Mucosa of rectum (tissue), 2 donors: Measurements from ENCODE around the gene ORAI1.
A peak's percentile ranks its signal among the peaks of the same experiment; 100 is the strongest.

ENCODE experiments used
- H3K27ac ChIP-seq, 2 donors: one replicate each; pipeline ENCODE4 v1.7.0; 2013; ENCODE audit warnings: inconsistent platforms in 2 of 2, low read depth in 2 of 2, low read length in 2 of 2
- H3K27me3 ChIP-seq, 2 donors: one replicate each; pipeline ENCODE4 v1.7.0; 2013; ENCODE audit warnings: low read length in 2 of 2; ENCODE audit not compliant: control insufficient read depth in 2 of 2, insufficient read depth in 2 of 2
- H3K36me3 ChIP-seq, 2 donors: one replicate each; pipeline ENCODE4 v1.7.0; 2013; ENCODE audit warnings: low read length in 2 of 2; ENCODE audit not compliant: control insufficient read depth in 2 of 2, insufficient read depth in 2 of 2
- H3K4me1 ChIP-seq, 2 donors: one replicate each; pipeline ENCODE4 v1.7.0; 2013; ENCODE audit warnings: low read length in 2 of 2, mild to moderate bottlenecking in 1 of 2; ENCODE audit not compliant: control insufficient read depth in 2 of 2, insufficient read depth in 2 of 2
- H3K4me3 ChIP-seq, 2 donors: one replicate each; pipeline ENCODE4 v1.7.0; 2013; ENCODE audit warnings: low read length in 2 of 2
- H3K9ac ChIP-seq, 2 donors: one replicate each; pipeline ENCODE4 v1.7.0; 2013; ENCODE audit warnings: low read length in 2 of 2, low read depth in 1 of 2, mild to moderate bottlenecking in 1 of 2
- H3K9me3 ChIP-seq, 2 donors: one replicate each; pipeline ENCODE4 v1.7.0; 2013; ENCODE audit warnings: low read length in 2 of 2; ENCODE audit not compliant: control insufficient read depth in 2 of 2
- donor health status: healthy.
- donor health status: Normal muscosa, but diverticular disease.

The ORAI1 gene

DNA sequence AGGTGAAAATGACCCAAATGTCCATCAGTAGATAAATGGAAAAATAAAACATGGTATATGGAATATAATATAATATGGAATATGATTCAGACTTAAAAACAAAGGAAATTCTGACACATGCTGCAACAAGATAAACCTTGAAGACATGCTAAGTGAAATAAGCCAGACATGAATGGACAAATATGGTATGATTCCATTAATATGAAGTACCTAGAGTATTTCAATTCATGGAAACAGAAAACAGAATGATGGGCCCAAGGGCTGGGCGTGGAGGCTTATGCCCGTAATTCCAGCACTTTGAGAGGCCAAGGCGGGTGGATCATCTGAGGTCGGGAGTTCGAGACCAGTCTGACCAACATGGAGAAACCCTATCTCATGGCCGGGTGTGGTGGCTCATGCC lies 22.7 kb upstream of the ORAI1 start:
- no peak overlapping the region for H3K27ac ChIP-seq
- peaks cover 6 to 10% of the 10 kb centered on the region in 2 donors for H3K4me1 ChIP-seq
- H3K36me3 ChIP-seq, result no peaks in the 10 kb centered on the region
- H3K27me3 ChIP-seq, result no peaks in the 10 kb centered on the region
- no peaks in the 10 kb centered on the region for H3K9me3 ChIP-seq
- no peak overlapping the region for H3K9ac ChIP-seq
- H3K4me3 ChIP-seq, result no peak overlapping the region

DNA sequence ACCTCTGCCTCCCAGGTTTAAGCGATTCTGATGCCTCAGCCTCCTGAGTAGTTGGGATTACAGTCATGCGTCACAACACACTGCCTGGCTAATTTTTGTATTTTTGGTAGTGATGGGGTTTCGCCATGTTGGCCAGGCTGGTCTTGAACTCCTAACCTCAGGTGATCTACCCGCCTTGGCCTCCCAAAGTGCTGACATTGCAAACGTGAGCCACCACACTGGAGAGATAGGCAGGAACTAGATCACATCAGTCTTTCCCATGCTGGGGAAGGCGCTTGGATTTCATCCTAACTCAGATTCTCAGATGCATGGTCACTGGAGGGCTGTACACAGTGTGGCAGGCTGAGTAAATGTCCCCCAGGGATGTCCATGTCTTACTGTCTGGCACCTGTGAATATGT lies 18.0 kb upstream of the ORAI1 start:
- H3K27ac ChIP-seq, result no peak overlapping the region

DNA sequence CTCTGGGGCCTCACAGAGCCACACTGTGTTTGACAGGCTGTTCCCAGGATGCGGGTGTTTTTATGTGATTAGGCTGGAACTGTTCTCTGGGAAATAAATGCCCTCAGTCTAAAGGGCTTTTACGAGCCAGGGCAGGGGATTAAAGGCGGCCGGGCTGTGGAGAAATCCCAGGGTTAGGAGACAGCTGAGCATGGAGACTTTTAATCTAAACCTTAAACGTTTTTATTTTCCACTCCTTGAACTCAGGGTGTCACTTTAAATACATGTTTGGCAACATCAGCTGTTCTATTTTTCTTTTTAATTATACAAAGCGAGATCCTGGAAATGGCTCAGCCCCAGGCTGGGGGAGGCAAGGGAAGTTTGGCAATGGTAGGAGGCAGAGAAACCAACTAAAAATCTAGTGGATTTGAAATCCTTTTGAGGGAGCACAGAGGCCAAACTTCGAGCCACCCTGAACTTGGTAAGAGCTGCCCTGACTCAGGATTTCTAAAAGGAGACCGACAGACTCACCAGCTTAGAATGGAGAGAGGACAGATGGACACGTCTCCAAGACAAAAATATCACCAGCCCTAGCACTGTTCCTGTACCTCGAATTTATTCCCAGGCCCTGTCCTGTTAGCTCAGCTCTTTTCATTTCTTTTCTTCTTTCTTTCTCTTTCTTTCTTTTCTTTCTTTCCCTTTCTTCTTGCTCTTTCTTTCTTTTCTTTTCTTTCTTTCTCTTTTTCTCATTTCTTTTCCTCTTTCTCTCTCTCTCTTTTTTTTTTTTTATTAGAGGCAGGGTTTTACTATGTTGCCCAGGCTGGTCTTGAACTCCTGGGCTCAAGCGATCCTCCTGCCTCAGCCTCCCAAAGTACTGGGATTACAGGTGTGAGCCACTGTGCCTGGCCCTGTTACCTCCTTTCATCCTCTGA lies 15.8 kb upstream of the ORAI1 start:
- H3K4me3 ChIP-seq, result no peak overlapping the region
- H3K9ac ChIP-seq, result no peak overlapping the region
- peak overlapping the region in 1 of 2 donors; percentile 28 for H3K27ac ChIP-seq
- no peaks in the 10 kb centered on the region for H3K4me1 ChIP-seq
- H3K36me3 ChIP-seq, result no peaks in the 10 kb centered on the region
- no peaks in the 10 kb centered on the region for H3K27me3 ChIP-seq
- H3K9me3 ChIP-seq, result no peaks in the 10 kb centered on the region

More for the DNA sequence above, 18.0 kb upstream of the ORAI1 start:
- no peak overlapping the region for H3K4me3 ChIP-seq
- no peaks in the 10 kb centered on the region for H3K27me3 ChIP-seq
- H3K9ac ChIP-seq, result no peak overlapping the region
- no peaks in the 10 kb centered on the region for H3K9me3 ChIP-seq
- no peaks in the 10 kb centered on the region for H3K36me3 ChIP-seq
- H3K4me1 ChIP-seq, result no peaks in the 10 kb centered on the region

DNA sequence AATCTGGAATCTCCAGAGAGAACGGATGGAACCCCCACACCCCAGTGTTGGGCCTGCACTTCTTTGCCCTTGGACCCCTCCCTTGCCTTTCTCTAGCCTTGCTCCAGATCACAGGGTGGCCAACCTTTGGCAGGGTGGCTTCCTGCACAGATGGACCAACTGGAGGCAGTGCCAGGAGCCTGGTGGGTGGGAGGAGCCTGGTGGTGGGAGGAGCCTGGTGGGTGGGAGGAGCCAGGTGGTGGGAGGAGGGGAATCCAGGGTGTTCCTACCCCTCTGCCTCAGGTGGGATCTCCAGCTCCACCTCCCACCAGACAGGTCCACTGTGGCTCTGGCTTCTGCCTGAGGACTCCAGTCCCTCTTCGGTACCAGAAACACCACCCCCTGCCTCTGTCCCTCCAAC lies 15.0 kb upstream of the ORAI1 start:
- Histone ChIP-seq H3K4me1 (no peaks in the 10 kb centered on the region), H3K27ac (peak overlapping the region in 1 of 2 donors; percentile 28), H3K4me3 (no peak overlapping the region), H3K36me3 (no peaks in the 10 kb centered on the region), H3K27me3 (no peaks in the 10 kb centered on the region), H3K9me3 (no peaks in the 10 kb centered on the region), H3K9ac (no peak overlapping the region)

DNA sequence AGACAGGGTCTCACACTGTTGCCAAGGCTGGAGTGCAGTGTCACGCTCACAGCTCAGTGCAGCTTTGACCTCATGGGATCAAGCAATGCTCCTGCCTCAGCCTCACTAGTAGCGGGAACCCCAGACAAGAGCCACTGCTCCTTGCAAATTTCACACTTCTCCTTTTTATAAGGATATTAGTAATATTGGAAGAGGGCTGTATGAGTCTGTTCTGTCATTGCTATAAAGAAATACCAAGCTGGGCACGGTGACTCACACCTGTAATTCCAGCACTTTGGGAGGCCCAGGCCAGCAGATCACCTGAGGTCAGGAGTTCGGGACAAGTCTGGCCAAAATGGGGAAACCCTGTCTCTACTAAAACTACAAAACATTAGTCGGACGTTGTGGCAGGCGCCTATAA lies 12.9 kb upstream of the ORAI1 start:
- Histone ChIP-seq H3K9ac (no peak overlapping the region), H3K36me3 (no peaks in the 10 kb centered on the region), H3K27ac (no peak overlapping the region), H3K4me3 (no peak overlapping the region), H3K27me3 (no peaks in the 10 kb centered on the region), H3K4me1 (no peaks in the 10 kb centered on the region), H3K9me3 (no peaks in the 10 kb centered on the region)

DNA sequence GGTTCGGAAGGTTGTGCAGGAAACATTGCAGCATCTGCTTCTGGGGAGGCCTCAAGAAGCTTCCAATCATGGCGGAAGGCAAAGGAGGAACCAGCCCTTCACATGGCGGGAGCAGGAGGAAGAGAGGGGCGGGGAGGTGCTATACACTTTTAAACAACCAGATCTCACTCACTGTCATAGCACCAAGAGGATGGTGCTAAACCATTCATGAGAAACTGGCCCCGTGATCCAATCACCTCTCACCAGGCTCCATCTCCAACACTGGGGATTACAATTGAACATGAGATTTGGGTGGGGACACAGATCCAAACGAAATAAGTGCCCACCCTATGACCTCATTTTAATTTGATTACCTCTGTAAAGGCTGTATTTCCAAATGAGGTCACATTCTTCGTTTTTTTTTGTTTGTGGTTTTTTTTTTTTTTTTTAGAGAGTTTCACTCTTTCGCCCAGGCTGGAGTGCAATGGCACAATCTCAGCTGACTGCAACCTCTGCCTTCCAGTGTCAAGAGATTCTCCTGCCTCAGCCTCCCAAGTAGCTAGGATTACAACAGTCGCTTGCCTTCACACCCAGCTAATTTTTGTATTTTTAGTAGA lies 11.4 kb upstream of the ORAI1 start:
- Histone ChIP-seq H3K9me3 (no peaks in the 10 kb centered on the region), H3K27me3 (no peaks in the 10 kb centered on the region), H3K36me3 (no peaks in the 10 kb centered on the region), H3K9ac (no peak overlapping the region), H3K4me3 (no peak overlapping the region), H3K27ac (no peak overlapping the region), H3K4me1 (no peaks in the 10 kb centered on the region)

DNA sequence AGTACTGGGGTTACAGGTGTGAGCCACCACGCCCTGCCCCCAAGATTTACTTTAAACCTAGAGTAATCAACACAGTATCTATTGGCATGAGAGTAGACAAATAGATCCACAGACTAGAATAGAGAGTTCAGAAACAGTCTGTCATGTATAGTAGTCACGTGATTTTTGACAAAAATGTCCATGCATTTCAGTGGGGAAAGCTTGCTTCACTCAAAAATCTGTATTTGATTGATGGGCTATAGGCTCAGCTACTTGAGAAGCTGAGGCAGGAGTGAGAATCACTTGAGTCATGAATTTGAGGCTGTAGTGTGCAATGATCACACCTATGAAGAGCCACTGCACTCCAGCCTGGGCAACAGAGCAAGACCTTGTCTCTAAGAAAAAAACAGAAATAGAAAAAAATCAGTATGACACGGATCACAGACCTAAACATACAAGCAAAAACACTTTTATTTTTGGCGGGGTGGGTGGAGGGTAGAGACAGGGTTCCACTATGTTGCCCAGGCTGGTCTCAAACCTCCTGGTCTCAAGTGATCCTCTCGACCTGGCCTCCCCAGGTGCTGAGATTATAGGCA lies 7.6 kb upstream of the ORAI1 start:
- H3K9me3 ChIP-seq, result no peaks in the 10 kb centered on the region
- H3K4me3 ChIP-seq, result no peak overlapping the region
- no peak overlapping the region for H3K9ac ChIP-seq
- no peaks in the 10 kb centered on the region for H3K27me3 ChIP-seq
- no peaks in the 10 kb centered on the region for H3K36me3 ChIP-seq
- no peaks in the 10 kb centered on the region for H3K4me1 ChIP-seq
- no peak overlapping the region for H3K27ac ChIP-seq

DNA sequence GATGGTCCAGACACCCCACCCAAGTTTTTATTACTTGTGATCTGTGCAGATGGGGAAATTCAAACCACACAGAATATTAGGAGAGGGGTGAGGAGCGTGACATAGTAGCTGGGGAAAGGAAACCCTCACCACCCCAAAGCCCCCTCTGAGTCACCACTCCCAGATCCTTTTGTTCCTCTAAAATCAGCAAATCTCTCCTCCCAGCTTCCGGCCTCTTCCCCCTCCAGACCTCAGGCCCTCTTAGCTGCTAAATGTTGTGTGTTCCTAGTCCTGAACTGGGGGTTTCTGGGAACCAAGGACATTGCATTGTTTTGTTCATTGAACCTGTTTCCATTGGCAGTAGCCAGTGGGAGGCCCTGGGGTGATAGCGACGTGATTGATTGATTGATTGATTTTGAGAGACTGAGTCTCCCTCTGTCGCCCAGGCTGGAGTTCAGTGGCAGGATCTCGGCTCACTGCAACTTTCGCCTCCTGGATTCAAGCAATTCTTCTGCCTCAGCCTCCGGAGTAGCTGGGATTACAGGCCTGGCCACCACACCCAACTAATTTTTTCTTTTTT lies 5.9 kb upstream of the ORAI1 start:
- Histone ChIP-seq H3K4me1 (peaks cover 4% of the 10 kb centered on the region in 2 donors), H3K9ac (no peak overlapping the region), H3K27me3 (no peaks in the 10 kb centered on the region), H3K4me3 (no peak overlapping the region), H3K36me3 (no peaks in the 10 kb centered on the region), H3K9me3 (no peaks in the 10 kb centered on the region), H3K27ac (no peak overlapping the region)

DNA sequence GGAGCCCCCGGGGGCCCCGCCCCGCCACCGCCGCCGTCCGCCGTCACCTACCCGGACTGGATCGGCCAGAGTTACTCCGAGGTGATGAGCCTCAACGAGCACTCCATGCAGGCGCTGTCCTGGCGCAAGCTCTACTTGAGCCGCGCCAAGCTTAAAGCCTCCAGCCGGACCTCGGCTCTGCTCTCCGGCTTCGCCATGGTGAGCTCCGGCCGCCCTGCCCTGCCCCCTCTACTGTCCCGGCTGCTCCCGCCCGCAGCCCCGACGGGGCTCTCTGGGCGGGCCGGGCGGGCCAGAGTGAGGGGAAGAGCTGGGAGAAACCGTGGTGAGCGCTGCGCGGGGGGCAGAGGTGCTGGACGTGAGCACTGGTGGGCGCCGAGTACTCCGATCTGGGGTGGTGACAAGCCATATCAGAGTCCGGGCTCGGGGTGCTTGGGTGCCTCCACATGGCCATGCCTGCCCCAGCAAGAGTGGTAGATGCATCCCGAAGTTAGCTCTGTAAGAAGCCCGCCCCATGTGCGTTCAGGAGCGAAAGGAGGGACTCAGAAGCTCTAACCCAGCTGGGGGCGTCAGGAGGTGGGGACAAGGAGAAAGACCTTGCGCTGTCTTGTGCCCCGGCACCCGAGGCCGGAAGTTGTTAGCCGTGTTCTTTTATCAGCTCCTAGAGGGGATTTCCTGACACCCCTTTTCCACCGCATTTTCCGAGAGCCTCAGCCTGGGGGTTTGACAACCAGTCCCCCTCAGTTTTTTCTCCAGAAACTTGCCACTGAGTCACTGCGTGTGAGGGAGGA lies 717 bp downstream of the ORAI1 start:
- H3K9me3 ChIP-seq, result no peaks in the 10 kb centered on the region
- peak overlapping the region; percentile 83 to 89 for H3K4me3 ChIP-seq
- peaks cover 18 to 22% of the 10 kb centered on the region in 2 donors for H3K4me1 ChIP-seq
- H3K27me3 ChIP-seq, result no peaks in the 10 kb centered on the region
- H3K36me3 ChIP-seq, result no peaks in the 10 kb centered on the region
- H3K27ac ChIP-seq, result peak overlapping the region; percentile 92 to 94
- peak overlapping the region; percentile 73 to 87 for H3K9ac ChIP-seq
